Measurements from ENCODE around the gene CXCL5.

DNA sequence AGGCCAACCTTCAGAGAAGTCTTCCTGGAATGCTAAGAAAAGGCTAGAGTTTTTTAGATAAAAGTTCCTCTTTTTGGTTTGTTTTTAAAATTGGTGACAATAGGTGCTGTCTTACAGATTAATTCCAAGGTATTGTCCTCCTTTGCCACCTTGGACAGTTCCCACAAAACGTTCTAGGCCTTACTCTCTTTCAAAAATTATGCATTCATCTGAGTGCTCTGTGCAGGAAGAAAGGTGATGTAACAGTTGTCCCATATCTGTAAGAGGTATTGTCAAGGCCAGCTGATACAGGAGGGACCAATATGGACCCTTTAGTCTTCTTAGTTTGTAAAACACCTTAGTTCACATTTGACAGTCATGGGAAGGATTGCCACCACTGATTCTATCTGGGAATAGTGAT is 15.9 kb upstream of the CXCL5 start:
- TF ChIP-seq CTCF (IDR thresholded peaks at IDR 0.05; ENCODE audit: extremely low read depth in 1 of 2, insufficient read depth in 1 of 2, low read depth in 1 of 2, low read length in 2 of 2): no peak
- TF ChIP-seq POLR2AphosphoS5 (IDR thresholded peaks at IDR 0.05; ENCODE audit: insufficient read depth, low read depth, low read length): no peak
- TF ChIP-seq EZH2 (IDR thresholded peaks at IDR 0.05; ENCODE audit: borderline replicate concordance, low read depth, low read length, severe bottlenecking): no peak
- no peak for TF ChIP-seq POLR2A (IDR thresholded peaks at IDR 0.05; ENCODE audit: low read depth, low read length)
- no peak for TF ChIP-seq JUN (IDR thresholded peaks at IDR 0.05; ENCODE audit: borderline replicate concordance, insufficient read depth, insufficient read length, low read depth)
- TF ChIP-seq MYC (IDR thresholded peaks at IDR 0.05; ENCODE audit: low read depth, low read length): no peak
- TF ChIP-seq MAX (IDR thresholded peaks at IDR 0.05; ENCODE audit: insufficient read depth, insufficient read length): no peak
